GM23338 (cell line): ENCODE data around the gene ABI2. TPM values are rescaled to one million over a fixed set of nuclear protein-coding genes. Genes with fewer than 3 reads are reported as not detected.

ENCODE experiments used
- ATAC-seq: fragments of 200-7000 bp; cut with Tn5 transposase; 3 replicates; pipeline ENCODE4 v1.9.1; 2020
- DNase-seq: peaks from one replicate; pipeline ENCODE4 v3.0.0-alpha.2; 2015; ENCODE audit warnings: low spot score
- H2AFZ ChIP-seq: fragments of 200-600 bp; sonication (generic); 2 replicates; pipeline ENCODE4 v1.8.0; 2016; ENCODE audit warnings: antibody characterized with exemption, mild to moderate bottlenecking, moderate library complexity
- H3F3A ChIP-seq: fragments of 200-600 bp; sonication (generic); replicated peaks from 2 replicates; pipeline ENCODE4 v1.8.0; 2017; ENCODE audit warnings: antibody characterized with exemption, mixed run types, low read depth
- H3K27ac ChIP-seq: fragments of 200-600 bp; sonication (generic); 2 replicates; pipeline ENCODE4 v1.6.1; 2016; ENCODE audit warnings: low read depth
- H3K27me3 ChIP-seq: fragments of 200-600 bp; sonication (generic); 2 replicates; pipeline ENCODE4 v1.8.0; 2016; ENCODE audit warnings: mild to moderate bottlenecking, mixed run types, moderate library complexity; ENCODE audit not compliant: insufficient read depth
- H3K36me3 ChIP-seq: fragments of 200-600 bp; sonication (generic); 2 replicates; pipeline ENCODE4 v1.8.0; 2016; ENCODE audit warnings: mild to moderate bottlenecking; ENCODE audit not compliant: insufficient read depth
- H3K4me1 ChIP-seq: fragments of 200-600 bp; sonication (generic); 2 replicates; pipeline ENCODE4 v1.8.0; 2016; ENCODE audit warnings: mild to moderate bottlenecking, moderate library complexity; ENCODE audit not compliant: insufficient read depth
- H3K4me2 ChIP-seq: fragments of 200-600 bp; sonication (generic); 2 replicates; pipeline ENCODE4 v1.7.1; 2017; ENCODE audit warnings: mixed run types
- H3K4me3 ChIP-seq: fragments of 200-600 bp; sonication (generic); 2 replicates; pipeline ENCODE4 v1.6.1; 2016; ENCODE audit warnings: mixed run types
- H3K79me2 ChIP-seq: fragments of 200-600 bp; sonication (generic); replicated peaks from 2 replicates; pipeline ENCODE4 v1.8.0; 2017; ENCODE audit warnings: mild to moderate bottlenecking; ENCODE audit not compliant: insufficient read depth
- H3K9me2 ChIP-seq: fragments of 200-600 bp; sonication (generic); 2 replicates; pipeline ENCODE4 v1.8.0; 2017; ENCODE audit not compliant: insufficient read depth
- H4K20me1 ChIP-seq: fragments of 200-600 bp; sonication (generic); replicated peaks from 2 replicates; pipeline ENCODE4 v1.8.0; 2017; ENCODE audit warnings: mild to moderate bottlenecking; ENCODE audit not compliant: insufficient read depth
- H3K27ac Mint-ChIP-seq: 2 replicates; pipeline ENCODE4 v1.8.0; 2020; ENCODE audit warnings: inconsistent platforms, mild to moderate bottlenecking, moderate library complexity, mixed read lengths
- H3K27me3 Mint-ChIP-seq: 3 replicates; pipeline ENCODE4 v1.8.0; 2022; ENCODE audit warnings: low read depth, mild to moderate bottlenecking, moderate library complexity, mixed read lengths, inconsistent platforms; ENCODE audit not compliant: insufficient read depth, poor library complexity
- H3K36me3 Mint-ChIP-seq: 3 replicates; pipeline ENCODE4 v1.8.0; 2021; ENCODE audit warnings: low read depth, mild to moderate bottlenecking, inconsistent platforms, moderate library complexity, mixed read lengths
- H3K4me1 Mint-ChIP-seq: 3 replicates; pipeline ENCODE4 v1.8.0; 2020; ENCODE audit warnings: mild to moderate bottlenecking, inconsistent platforms, mixed read lengths
- H3K4me3 Mint-ChIP-seq: 3 replicates; pipeline ENCODE4 v1.8.0; 2021; ENCODE audit warnings: moderate library complexity, mild to moderate bottlenecking, inconsistent platforms, mixed read lengths
- H3K9me3 Mint-ChIP-seq: 3 replicates; pipeline ENCODE4 v1.8.0; 2020; ENCODE audit warnings: moderate library complexity, mild to moderate bottlenecking, inconsistent platforms, mixed read lengths
- CREB1 ChIP-seq: fragments of 250-450 bp; sonication (Bioruptor Pico); IDR thresholded peaks from 2 replicates; pipeline ENCODE4 v1.5.0; 2020; ENCODE audit warnings: low read depth, mild to moderate bottlenecking, moderate library complexity
- CTCF ChIP-seq, 2 experiments: fragments of 200-600 bp in 1 of 2; sonication (generic) in 1 of 2; conservative IDR thresholded peaks; 2 replicates each; pipeline versions ENCODE4 v1.5.1 to v1.6.1; 2016 to 2017; ENCODE audit warnings: antibody characterized with exemption in 2 of 2, low read depth in 2 of 2, mild to moderate bottlenecking in 2 of 2, moderate library complexity in 1 of 2
- ETS1 ChIP-seq: IDR thresholded peaks from 2 replicates; pipeline ENCODE4 v1.6.1; 2016; ENCODE audit warnings: antibody characterized with exemption
- EZH2 ChIP-seq: fragments of 200-600 bp; sonication (generic); IDR thresholded peaks from one replicate; pipeline ENCODE4 v1.8.0; 2017; ENCODE audit warnings: antibody characterized with exemption, mild to moderate bottlenecking, low read depth; ENCODE audit not compliant: unreplicated experiment
- EZH2phosphoT487 ChIP-seq: fragments of 200-600 bp; sonication (generic); IDR thresholded peaks from one replicate; pipeline ENCODE4 v1.8.1; 2018; ENCODE audit warnings: antibody characterized with exemption; ENCODE audit not compliant: unreplicated experiment
- JUNB ChIP-seq: IDR thresholded peaks from one replicate; pipeline ENCODE4 v1.6.1; 2016; ENCODE audit warnings: antibody characterized with exemption; ENCODE audit not compliant: unreplicated experiment
- NANOG ChIP-seq: IDR thresholded peaks from 2 replicates; pipeline ENCODE4 v1.6.1; 2016; ENCODE audit warnings: antibody characterized with exemption, borderline replicate concordance
- POLR2AphosphoS5 ChIP-seq: IDR thresholded peaks from 2 replicates; pipeline ENCODE4 v1.6.1; 2016; ENCODE audit warnings: antibody characterized with exemption, low read depth
- REST ChIP-seq: IDR thresholded peaks from one replicate; pipeline ENCODE4 v1.6.1; 2018; ENCODE audit warnings: antibody characterized with exemption; ENCODE audit not compliant: unreplicated experiment
- STAT1 ChIP-seq: IDR thresholded peaks from one replicate; pipeline ENCODE4 v1.6.1; 2016; ENCODE audit warnings: antibody characterized with exemption; ENCODE audit not compliant: unreplicated experiment
- ZNF114 ChIP-seq: fragments of 250-450 bp; sonication (Bioruptor Pico); IDR thresholded peaks from 2 replicates; pipeline ENCODE4 v1.5.0; 2020; ENCODE audit warnings: mild to moderate bottlenecking, moderate library complexity
- ZNF331 ChIP-seq: fragments of 250-450 bp; sonication (Bioruptor Pico); IDR thresholded peaks from 2 replicates; pipeline ENCODE4 v1.5.0; 2020; ENCODE audit warnings: low read depth, mild to moderate bottlenecking, moderate library complexity
- ZNF462 ChIP-seq: fragments of 250-450 bp; sonication (Bioruptor Pico); IDR thresholded peaks from 2 replicates; pipeline ENCODE4 v1.5.0; 2020; ENCODE audit warnings: mild to moderate bottlenecking, moderate library complexity
- polyA plus RNA-seq: library from polyadenylated mRNA; unstranded; fragments of >200 nt; fragmentation: Nextera tagmentation; extraction: Ambion mirVana; gene quantifications from 2 replicates; pipeline ENCODE4 v1.2.1, GENCODE V29; 2016
- total RNA-seq: library from RNA; depleted of rRNA; stranded (reverse); fragments of >200 nt; shearing (Covaris generic); gene quantifications from 2 replicates; pipeline ENCODE4 v1.2.3, GENCODE V29; 2014

ABI2 gene
- total and polyA plus RNA-seq, 2 experiments from 2014 or later = 46.5 to 114 TPM

- Histone ChIP-seq H3K36me3 (peaks cover 7% of the 10 kb centered on the region; the same call in 1 of the 2 replicates), H3F3A (no peaks in the 10 kb centered on the region), H4K20me1 (no peaks in the 10 kb centered on the region), H3K4me1 (no peaks in the 10 kb centered on the region), H3K27ac (no peak overlapping the region), H3K4me2 (no peak overlapping the region), H3K4me3 (no peak overlapping the region), H3K27me3 (no peaks in the 10 kb centered on the region), H3K9me2 (no peaks in the 10 kb centered on the region), H3K79me2 (peaks cover 23% of the 10 kb centered on the region), H2AFZ (no peak overlapping the region)
- no peaks in the 10 kb centered on the region for H3K27me3 Mint-ChIP-seq
- H3K36me3 Mint-ChIP-seq = peaks cover 23% of the 10 kb centered on the region; the same call in 2 of the 3 replicates
- no peak overlapping the region for H3K27ac Mint-ChIP-seq
- ATAC-seq (no peak), DNase-seq (no peak)
- H3K9me3 Mint-ChIP-seq = no peaks in the 10 kb centered on the region
- H3K4me3 Mint-ChIP-seq = no peak overlapping the region
- H3K4me1 Mint-ChIP-seq = no peaks in the 10 kb centered on the region
- no peak for TF ChIP-seq ZNF114
- TF ChIP-seq EZH2phosphoT487 = no peak
- TF ChIP-seq CREB1 = no peak
- TF ChIP-seq EZH2 = no peak
- no peak for TF ChIP-seq REST
- no peak for TF ChIP-seq POLR2AphosphoS5
- no peak for TF ChIP-seq JUNB
- no peak for TF ChIP-seq CTCF (conservative IDR thresholded peaks at IDR 0.05; ENCODE audit: low read depth in 2 of 2)
- TF ChIP-seq ETS1 = no peak
- TF ChIP-seq STAT1 = no peak
- TF ChIP-seq ZNF462 (CRISPR knock-in tag) = no peak
- TF ChIP-seq NANOG = no peak
- no peak for TF ChIP-seq ZNF331 (CRISPR knock-in tag)
These were observed 164.8 kb downstream of the ABI2 start for GRCh38 chr2:203492965-203493364.
